Skeletal muscle tissue (tissue), 4 donors: ENCODE measurements around the gene DBX1. TPM values are rescaled to one million over a fixed set of nuclear protein-coding genes. Genes with fewer than 3 reads are reported as not detected.
"Not testable (repeated sequence)": the region's sequence is repeated elsewhere in the genome, so short reads cannot be mapped to it uniquely, and the experiment has no call there.

Experiments used
- H3K27ac ChIP-seq: one replicate; pipeline ENCODE4 v1.7.0; 2013; ENCODE audit warnings: mild to moderate bottlenecking, low read depth, low read length, inconsistent platforms
- H3K27me3 ChIP-seq, 3 donors: one replicate each; pipeline ENCODE4 v1.7.0; 2013; ENCODE audit warnings: low read length in 3 of 3; ENCODE audit not compliant: control insufficient read depth in 3 of 3, insufficient read depth in 3 of 3
- H3K36me3 ChIP-seq, 3 donors: one replicate each; pipeline ENCODE4 v1.7.0; 2013; ENCODE audit warnings: low read length in 3 of 3; ENCODE audit not compliant: control insufficient read depth in 3 of 3, insufficient read depth in 3 of 3
- H3K4me1 ChIP-seq, 3 donors: one replicate each; pipeline ENCODE4 v1.7.0; 2013; ENCODE audit warnings: low read length in 3 of 3, mild to moderate bottlenecking in 3 of 3; ENCODE audit not compliant: control insufficient read depth in 3 of 3, insufficient read depth in 3 of 3
- H3K4me3 ChIP-seq, 3 donors: one replicate each; pipeline ENCODE4 v1.7.0; 2013; ENCODE audit warnings: low read length in 3 of 3
- H3K9ac ChIP-seq, 3 donors: one replicate each; pipeline ENCODE4 v1.7.0; 2013; ENCODE audit warnings: low read length in 3 of 3, mild to moderate bottlenecking in 3 of 3, moderate library complexity in 2 of 3, low read depth in 1 of 3
- H3K9me3 ChIP-seq, 3 donors: one replicate each; pipeline ENCODE4 v1.7.0; 2013; ENCODE audit warnings: low read length in 3 of 3; ENCODE audit not compliant: control insufficient read depth in 3 of 3
- total RNA-seq: library from RNA; depleted of rRNA; stranded (reverse); fragments of >200 nt; gene quantifications from one replicate; pipeline ENCODE4 v1.2.3, GENCODE V29; 2014
- donor health status: Osteomylitis.

The DBX1 gene, protein sequence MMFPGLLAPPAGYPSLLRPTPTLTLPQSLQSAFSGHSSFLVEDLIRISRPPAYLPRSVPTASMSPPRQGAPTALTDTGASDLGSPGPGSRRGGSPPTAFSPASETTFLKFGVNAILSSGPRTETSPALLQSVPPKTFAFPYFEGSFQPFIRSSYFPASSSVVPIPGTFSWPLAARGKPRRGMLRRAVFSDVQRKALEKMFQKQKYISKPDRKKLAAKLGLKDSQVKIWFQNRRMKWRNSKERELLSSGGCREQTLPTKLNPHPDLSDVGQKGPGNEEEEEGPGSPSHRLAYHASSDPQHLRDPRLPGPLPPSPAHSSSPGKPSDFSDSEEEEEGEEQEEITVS
- under 0.01 TPM for total RNA-seq

DNA sequence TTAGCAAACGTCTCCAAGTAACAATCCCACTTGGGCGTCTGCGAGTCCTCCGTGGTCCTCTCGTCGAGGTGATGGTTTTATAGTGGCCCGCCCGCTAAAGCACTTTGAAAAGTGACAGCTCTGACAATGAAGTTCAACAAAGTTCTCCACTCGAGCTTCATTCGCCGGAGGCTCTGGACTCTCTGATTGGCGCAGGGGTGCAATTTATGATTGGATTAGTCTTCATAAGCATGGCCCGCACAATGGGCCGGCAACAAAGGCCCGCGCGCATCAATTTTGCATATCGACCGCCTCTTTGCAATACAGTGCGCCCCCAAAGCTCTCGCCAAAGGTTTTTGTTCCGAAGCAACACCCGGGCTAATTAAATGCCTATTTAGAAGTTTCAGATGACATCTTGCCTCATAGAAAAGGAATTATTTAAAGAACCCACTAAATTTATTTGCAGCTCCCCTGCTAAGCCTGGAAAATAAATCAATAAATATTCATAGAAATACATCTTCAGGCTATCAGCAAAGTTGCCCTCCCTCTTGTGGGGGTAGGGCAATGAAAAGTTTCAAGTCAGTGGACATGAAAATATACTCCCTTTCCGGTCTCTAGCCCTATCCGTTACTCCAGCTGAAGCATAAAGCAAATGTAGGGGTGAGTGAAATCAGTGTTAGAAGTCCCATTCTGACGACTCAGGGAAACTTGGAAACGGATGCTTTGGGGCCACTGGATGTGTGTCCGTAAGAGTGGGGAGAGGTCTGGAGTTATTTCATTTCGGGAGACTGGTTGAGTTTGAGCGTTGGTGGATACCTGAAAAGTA, at the start of gene DBX1:
DBX1 (minus strand) TSS at position 51 of the 805 bp plus-strand sequence. CDS start 151 bp downstream, outside the sequence.
- no peak within 1 kb of the TSS for H3K27ac ChIP-seq
- H3K4me3 ChIP-seq: no peak within 1 kb of the TSS
- no peaks in the 10 kb centered on the region for H3K9me3 ChIP-seq
- peaks cover 8 to 12% (median 9%) of the 10 kb centered on the region in 3 donors for H3K4me1 ChIP-seq
- H3K27me3 ChIP-seq: peaks cover 89 to 91% (median 90%) of the 10 kb centered on the region in 3 donors
- no peaks in the 10 kb centered on the region for H3K36me3 ChIP-seq
- no peak within 1 kb of the TSS for H3K9ac ChIP-seq

DNA sequence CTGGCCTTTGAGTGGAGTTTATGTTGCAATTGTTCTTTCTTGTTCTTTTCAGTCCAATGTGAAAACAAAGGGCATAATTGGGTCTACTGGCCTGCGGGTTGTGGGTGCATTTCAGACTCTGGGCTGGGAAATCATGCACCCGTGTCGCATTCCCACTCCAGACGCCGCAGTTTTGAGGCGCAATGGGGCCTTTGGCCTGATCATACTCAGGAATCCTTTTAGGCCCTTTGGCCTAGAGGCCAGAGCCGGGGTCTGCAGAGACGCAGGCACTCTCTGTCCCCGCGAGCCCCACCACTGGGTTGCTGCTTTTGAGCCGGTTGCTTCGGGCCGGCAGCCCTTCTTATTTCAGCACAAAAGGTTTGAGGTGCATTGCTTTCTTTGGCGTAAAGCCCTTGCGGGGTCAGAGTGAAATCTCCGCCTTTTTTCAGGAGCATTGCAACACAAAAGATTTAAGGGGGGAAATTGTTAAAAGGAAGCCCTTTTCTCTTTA, 48.4 kb upstream of the DBX1 start:
- Histone ChIP-seq H3K9ac (no peak overlapping the region), H3K27me3 (peaks cover 0 to 20% (median 0%) of the 10 kb centered on the region in 3 donors), H3K36me3 (no peaks in the 10 kb centered on the region), H3K27ac (no peak overlapping the region), H3K9me3 (no peaks in the 10 kb centered on the region), H3K4me1 (no peaks in the 10 kb centered on the region), H3K4me3 (no peak overlapping the region)

DNA sequence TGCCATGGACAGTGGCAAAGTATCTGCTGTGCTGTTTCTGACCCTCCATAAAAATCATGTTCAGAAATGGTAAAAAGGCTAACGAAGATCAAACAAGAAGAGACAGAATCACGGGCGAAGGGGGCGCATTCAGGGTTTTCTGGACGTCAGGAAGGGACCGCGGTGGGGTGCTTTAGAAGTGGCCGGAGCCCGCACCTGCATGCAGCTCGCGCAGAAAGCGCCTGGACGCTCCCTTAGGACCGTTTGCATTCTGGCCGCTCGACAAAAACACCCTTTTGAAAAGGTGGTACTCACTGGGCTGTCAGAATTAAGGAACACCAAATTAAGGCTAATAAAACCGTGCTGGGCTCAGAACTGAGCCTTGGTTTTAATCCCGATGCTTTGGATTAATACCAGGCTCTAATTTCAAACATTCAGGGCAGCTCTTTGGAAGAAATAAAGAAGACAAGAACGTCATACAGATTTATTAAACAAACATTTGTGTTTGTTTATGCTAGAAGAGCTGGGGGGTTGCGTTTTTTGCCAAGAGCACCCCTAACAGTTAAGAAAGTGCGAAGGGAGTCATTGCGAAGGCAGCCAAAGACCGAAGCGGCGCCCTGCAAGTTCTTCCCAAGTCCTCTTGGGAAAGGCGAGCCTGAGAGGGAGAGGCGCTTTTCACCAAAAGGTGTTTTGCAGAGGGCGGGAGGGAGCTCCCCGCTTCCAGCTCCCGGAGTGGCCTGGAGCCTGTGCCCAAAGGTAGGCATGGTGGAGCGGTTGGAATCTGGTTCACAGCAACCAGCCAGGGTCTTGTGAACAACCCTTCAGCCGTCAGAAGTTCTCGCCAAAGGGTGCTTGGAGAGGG, 47.7 kb upstream of the DBX1 start:
- H3K4me1 ChIP-seq: no peaks in the 10 kb centered on the region
- no peaks in the 10 kb centered on the region for H3K9me3 ChIP-seq
- H3K27ac ChIP-seq: no peak overlapping the region
- H3K9ac ChIP-seq: no peak overlapping the region
- H3K36me3 ChIP-seq: no peaks in the 10 kb centered on the region
- H3K27me3 ChIP-seq: peaks cover 0 to 20% (median 0%) of the 10 kb centered on the region in 3 donors
- no peak overlapping the region for H3K4me3 ChIP-seq

DNA sequence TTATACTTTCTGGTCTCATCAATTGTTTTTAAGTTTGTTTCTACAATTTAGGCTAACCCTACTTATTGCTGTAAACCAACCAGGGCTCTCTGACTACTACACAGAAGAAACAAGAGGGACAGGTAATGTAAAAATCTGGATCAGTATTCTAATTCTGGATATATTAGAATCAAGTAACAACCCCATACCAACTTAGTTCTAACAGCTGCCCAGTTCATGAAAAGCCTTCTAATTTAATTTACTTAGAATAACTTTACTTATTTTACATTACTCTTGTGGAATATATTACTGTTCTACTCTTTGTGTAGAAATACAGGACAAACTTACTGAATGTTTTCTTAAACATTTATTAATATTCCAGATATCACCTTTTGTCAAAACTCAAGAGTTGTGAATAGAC, 45.5 kb upstream of the DBX1 start:
- Histone ChIP-seq H3K9ac (no peak overlapping the region), H3K27me3 (peaks cover 0 to 20% (median 0%) of the 10 kb centered on the region in 3 donors)

DNA sequence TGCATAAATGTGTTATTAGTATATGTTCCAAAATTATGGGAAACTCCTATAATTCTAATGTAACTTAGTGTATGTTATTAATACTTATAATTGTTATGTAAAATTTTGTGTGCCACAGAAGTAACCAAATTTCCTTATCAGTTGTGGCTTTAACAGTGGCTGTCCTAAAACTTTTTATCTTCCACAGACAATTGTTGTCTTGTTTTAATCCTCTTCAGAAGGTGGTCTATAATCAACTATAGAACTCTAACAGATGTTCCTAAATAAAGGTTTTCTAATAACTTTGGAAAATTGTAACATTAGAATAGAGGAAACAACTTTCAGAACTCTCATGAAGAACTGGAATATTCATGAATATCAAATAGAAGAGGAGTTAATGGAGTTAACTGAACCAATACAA, 44.4 kb upstream of the DBX1 start:
- Histone ChIP-seq H3K9ac (no peak overlapping the region), H3K9me3 (no peaks in the 10 kb centered on the region), H3K27ac (no peak overlapping the region), H3K4me1 (no peaks in the 10 kb centered on the region), H3K36me3 (no peaks in the 10 kb centered on the region), H3K4me3 (no peak overlapping the region), H3K27me3 (peaks cover 0 to 16% (median 0%) of the 10 kb centered on the region in 3 donors)

More for the DNA sequence above, 45.5 kb upstream of the DBX1 start:
- Histone ChIP-seq H3K27ac (no peak overlapping the region), H3K9me3 (no peaks in the 10 kb centered on the region), H3K4me3 (no peak overlapping the region), H3K36me3 (no peaks in the 10 kb centered on the region), H3K4me1 (no peaks in the 10 kb centered on the region)

DNA sequence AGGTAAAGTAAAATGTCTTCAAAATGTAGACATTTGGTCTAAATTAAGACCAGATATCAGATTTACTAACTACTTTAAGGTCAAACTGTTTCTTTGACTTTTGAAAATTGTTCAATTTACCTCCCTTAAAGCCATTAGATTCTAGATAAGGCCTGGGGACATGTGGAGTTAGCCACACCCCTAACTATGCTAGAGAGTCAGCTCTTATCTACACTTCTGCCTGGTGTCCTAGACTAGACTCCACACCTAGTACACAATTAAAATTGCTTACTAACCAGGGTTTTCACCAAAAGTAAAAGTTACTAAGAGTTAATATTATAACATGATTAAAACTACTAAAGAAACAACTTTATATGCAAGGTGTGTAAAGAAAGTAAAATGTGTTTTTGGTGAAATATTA, 43.6 kb upstream of the DBX1 start:
- H3K9me3 ChIP-seq: no peaks in the 10 kb centered on the region
- H3K9ac ChIP-seq: no peak overlapping the region
- no peak overlapping the region for H3K4me3 ChIP-seq
- no peaks in the 10 kb centered on the region for H3K36me3 ChIP-seq
- no peaks in the 10 kb centered on the region for H3K4me1 ChIP-seq
- peaks cover 0 to 12% (median 0%) of the 10 kb centered on the region in 3 donors for H3K27me3 ChIP-seq
- H3K27ac ChIP-seq: no peak overlapping the region

DNA sequence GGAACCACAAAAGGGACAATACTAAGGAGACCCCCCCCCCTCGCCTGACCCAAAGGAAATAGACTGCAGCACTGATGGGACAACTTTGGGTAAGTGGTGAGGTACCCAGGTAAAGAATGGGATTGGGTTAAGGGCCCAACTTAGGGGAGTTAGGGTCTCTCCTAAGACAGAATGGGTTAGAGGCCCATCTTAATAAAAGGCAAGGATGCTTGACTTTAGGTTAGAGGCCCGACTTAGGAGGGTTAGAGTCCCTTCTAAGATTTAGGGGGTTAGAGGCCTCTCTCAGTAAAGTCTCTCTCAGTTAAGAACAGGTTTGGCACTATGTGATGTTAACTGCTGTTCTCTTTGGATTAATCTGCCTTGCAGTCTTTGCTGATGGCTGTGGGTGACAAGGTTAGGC, 41.0 kb upstream of the DBX1 start:
- no peaks in the 10 kb centered on the region for H3K36me3 ChIP-seq
- no peak overlapping the region for H3K27ac ChIP-seq
- no peaks in the 10 kb centered on the region for H3K9me3 ChIP-seq
- H3K4me1 ChIP-seq: no peaks in the 10 kb centered on the region
- no peaks in the 10 kb centered on the region for H3K27me3 ChIP-seq
- no peak overlapping the region for H3K9ac ChIP-seq
- no peak overlapping the region for H3K4me3 ChIP-seq

DNA sequence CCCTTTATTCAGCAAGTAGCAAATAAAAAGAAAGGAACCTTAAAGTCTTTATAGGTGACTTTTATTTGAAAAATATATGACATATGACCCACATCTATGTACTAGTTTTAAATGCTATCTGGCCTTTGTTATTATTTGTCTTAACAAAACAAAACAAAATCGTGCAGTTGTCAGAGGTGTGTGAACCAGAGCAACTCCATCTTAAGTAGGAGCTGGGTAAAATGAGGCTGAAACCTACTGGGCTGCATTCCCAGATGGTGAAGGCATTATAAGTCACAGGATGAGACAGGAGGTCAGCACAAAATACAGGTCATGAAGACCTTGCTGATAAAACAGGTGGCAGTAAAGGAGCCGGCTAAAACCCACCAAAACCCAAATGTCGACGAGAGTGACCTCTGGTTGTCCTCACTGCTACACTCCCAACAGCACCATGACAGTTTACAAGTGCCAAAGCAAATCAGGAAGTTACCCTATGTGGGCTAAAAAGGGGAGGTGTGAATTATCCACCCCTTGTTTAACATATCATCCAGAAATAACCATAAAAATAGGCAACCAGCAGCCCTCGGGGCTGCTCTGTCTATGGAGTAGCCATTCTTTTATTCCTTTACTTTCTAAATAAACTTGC, 40.2 kb upstream of the DBX1 start:
- not testable (repeated sequence) for H3K27ac ChIP-seq, H3K36me3 ChIP-seq, H3K9me3 ChIP-seq, H3K27me3 ChIP-seq, H3K4me3 ChIP-seq, H3K9ac ChIP-seq, H3K4me1 ChIP-seq

DNA sequence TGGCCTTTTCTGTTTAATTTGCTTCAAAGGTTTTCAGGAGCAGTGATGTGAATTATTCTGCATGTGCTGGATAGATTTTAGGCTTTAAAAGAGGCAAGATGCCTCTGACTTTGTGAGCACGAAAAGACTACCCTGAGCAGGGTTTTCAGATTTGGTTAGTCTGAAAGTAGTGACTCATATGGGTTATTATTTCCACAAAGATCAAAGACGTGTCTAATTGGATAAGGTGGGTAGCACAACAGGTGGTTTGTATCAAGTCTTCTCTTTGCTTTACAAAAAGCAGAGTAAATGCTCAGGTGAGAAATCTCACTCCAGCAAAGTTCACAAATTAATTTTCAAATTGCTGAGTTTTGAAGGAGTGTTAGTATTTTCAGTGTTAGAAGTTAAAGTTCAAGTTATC, 37.6 kb upstream of the DBX1 start:
- H3K4me3 ChIP-seq: no peak overlapping the region

More for the DNA sequence above, 37.6 kb upstream of the DBX1 start:
- Histone ChIP-seq H3K9ac (no peak overlapping the region), H3K27me3 (no peaks in the 10 kb centered on the region), H3K36me3 (no peaks in the 10 kb centered on the region), H3K27ac (no peak overlapping the region), H3K4me1 (no peaks in the 10 kb centered on the region), H3K9me3 (no peaks in the 10 kb centered on the region)
